Measurements from ENCODE around the gene MOV10.

DNA sequence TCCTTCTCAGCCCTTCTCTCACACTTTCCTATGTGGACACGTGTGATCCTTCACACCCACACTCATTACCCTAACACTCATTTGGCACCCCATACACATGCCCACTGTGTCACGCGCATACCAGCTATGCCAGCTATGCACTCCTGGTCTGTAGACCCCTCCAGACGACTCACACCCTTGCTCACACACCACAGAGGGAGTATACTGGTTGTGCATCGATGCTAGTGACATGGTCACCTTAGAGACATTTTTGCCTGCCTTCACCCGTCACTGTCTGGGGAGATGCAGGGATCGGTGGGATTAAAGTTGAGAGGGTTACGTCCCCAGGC, 49.0 kb downstream of the MOV10 start:
- no peak for TF ChIP-seq CTCF (IDR thresholded peaks at IDR 0.05)
- no peak for TF ChIP-seq EZH2 (IDR thresholded peaks at IDR 0.05)
